HG03457 (cell line): ENCODE measurements around the gene VWA5A.
"Not testable (repeated sequence)": the region's sequence is repeated elsewhere in the genome, so short reads cannot be mapped to it uniquely, and the experiment has no call there.

Experiments
- ATAC-seq: cut with Tn5 transposase; IDR thresholded peaks from one replicate; pipeline ENCODE4 v1.9.1; 2021; ENCODE audit warnings: moderate number of reproducible peaks; ENCODE audit not compliant: unreplicated experiment

VWA5A gene

DNA sequence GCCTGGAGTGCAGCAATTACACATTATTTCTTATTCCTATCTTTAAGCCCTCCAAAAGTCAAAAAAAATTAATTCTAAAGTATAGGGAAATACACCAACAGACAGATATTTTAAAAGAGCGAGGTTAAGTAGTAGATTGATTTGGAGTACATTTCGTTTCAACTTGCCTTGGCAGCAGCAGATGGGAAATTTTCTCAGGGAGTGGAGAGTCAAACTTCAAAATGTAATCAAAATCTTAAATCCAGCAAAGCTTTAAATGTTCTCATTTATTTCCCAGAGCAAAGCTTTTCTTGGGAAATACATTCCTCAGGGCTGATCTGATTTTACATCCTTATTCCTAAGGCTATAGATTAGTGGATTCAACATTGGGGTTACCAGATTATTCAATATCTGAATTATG lies 21.9 kb upstream of the VWA5A start:
- no peak for ATAC-seq

DNA sequence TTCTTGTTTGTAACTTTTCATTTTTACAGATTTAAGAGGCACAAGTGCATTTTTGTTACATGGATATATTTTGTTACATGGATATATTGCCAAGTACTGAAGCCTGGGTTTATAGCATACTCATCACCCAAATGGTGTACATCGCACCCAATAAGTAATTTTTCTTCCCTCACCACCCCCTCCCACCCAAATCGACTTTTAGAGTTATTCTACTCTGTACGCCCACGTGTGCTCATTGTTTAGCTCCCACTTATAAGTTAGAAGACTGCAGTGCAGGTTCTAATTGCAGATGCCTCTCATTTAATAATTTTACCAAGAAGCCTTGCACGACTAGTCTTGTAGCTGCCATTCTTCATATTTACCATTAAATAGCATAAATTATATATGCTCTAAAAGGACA lies 20.5 kb upstream of the VWA5A start:
- no peak for ATAC-seq

DNA sequence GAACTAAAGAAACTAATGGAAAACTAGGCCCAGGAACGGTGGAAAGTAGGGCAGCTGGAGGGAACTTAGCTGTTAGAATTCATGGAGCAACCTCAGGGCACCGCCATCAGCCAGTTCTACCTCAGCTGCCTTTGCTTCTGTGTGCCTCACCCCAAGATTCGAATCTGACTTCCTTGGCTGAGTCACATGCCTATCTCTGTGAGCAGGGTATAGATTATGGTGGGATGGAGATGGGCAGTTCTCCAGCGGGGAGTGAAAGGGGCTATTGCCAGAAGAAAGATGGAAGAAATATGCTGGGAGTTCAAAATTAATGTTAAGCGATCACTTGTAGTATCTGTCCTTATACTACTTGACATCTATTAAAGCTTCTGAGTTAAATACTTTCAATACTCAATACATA lies 18.9 kb upstream of the VWA5A start:
- no peak for ATAC-seq

DNA sequence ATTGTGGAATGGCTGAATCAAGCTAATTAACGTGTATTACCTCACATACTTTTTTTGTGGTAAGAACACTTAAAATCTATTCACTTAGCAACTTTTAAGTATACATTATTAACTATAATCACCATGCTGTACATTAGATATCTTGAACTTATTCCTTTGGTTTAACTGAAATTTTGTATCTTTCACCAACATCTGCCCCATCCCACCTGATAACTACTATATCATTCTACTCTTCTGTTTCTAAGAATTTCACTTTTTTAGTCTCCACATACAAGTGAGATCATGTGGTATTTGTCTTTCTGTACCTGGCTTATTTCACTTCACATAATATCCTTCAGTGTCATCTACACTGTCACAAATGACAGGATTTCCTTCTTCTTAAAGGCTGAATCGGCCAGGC lies 17.1 kb upstream of the VWA5A start:
- ATAC-seq, result no peak

DNA sequence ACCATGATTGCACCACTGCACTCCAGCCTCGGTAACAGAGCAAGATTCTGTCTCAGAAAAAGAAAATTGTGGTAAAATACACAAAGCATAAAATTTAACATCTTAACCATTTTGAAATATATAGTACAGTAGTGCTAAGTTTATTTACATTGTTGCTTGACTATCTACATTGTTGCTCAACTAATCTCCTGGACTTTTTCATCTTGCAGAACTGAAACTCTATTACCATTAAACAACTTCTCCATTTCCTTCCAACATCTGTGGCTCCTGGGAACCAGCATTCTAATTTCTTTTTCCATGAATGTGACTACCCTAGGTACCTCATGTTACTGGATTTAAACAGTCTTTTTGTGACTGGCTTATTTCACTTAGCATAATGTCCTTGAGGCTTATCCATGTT lies 13.5 kb upstream of the VWA5A start:
- ATAC-seq, result no peak

DNA sequence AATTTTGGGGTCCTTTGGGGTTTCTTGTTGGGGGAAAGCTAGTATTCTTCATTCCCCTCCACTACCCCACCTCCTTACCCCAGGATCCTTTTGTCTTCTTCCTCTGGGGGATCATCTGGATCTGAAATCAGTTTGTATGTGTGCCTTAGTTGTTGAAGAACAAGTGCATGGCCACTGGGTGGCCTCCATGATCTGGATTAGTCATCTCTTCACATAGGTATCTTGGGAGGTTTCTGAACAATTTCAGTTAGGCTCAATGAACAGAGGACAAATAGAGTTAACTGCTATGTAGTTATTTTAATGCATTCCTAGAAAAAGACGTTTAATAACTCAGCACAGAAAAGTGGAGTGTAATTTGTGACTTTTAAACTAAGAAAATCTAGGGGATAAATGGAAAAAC lies 7.1 kb upstream of the VWA5A start:
- ATAC-seq, result peak; percentile 49

DNA sequence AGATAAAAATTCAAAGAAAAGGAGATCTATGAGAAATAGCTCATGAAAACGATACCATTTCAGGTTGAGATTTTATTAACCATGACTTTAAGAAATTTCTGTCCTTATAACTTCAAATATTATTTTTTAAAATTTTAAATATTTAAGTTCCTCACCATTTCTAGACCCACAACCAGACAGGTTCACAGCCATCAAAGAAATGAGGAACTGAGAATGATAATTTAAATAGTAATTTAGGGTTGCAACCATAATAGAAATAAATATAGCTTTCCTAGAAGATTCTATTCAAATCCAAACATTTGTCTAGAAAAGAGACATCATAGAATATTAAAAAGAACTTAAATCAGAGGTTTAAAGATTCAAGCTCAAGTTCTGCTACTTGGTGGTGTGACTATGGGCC lies 5.9 kb upstream of the VWA5A start:
- no peak for ATAC-seq

DNA sequence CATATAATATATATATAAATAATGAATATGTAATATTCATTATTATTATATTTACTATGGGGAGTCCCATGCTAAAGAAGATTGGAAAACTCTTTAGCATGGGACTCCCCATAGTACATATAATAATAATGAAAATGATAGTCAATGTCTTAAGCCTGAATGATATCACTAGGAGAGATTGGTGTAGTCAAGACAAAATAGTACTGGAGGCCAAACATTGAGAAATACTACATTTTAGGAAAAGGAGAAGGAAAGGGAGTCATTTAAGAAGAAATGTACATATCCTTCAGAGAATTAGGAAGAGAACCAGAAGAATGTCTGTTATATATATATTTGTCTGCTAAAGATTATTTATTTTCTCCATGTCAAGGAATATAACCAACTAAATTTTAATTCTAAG lies 5.0 kb upstream of the VWA5A start:
- no peak for ATAC-seq

DNA sequence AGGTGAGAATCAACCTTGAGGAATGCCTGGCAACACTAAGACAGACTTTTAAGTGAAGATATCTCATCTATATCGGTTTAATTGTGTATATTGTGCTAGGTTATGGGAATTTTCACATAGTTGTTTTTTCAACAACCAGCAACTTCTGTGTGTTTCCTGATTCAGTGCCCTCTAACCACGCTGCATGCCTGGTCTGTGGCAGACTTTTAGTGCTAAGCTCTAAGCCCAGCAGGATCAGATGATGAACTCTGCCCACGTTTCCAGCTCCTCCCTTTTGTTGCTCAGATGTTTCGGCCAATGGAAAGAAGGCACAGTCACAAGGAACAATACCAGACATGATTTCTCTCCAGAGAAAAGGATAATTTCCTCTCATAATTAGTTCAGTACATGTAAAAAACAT lies 1.4 kb upstream of the VWA5A start:
- no peak for ATAC-seq

DNA sequence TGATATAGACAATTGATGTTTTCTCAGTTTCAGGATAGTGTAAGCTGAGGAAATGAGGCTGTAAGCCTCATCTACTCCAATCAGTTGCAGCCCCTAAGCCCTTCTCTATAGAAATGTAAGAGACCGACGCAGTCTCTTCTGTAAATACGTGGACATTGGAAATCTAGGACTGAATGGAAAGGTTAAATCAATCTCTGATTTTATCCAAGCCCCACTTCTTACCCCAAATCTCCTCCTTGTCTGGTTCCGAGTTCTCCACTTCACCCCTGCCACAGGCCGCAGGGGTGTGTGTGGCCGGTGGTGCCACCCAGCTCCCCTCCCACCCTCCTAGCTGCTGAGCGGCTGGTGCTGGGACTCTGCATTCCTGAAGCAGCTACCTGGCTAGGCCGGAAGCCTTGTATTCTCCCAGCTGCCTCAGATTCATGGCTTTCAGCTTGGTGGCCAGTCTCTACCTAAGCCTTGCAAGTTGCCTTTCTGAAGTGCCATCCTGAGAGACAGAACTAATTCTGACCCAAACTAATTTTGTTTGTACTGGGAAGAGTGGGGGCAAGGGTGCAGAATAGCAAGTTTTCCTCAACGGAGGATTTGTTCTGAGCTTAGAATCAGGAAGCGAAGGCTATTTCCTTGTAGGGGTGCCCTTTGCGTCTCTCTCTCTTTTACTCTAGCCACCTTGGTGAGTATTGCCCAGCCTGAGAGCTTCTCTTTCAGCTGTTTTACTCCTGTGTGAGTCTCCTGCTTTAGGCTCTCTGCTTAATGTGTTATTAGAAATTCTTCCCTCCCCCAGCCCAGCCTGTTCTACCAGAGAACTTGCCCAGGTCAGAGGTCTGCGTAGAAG lies 749 bp downstream of the VWA5A start:
- ATAC-seq, result peak; percentile 21

DNA sequence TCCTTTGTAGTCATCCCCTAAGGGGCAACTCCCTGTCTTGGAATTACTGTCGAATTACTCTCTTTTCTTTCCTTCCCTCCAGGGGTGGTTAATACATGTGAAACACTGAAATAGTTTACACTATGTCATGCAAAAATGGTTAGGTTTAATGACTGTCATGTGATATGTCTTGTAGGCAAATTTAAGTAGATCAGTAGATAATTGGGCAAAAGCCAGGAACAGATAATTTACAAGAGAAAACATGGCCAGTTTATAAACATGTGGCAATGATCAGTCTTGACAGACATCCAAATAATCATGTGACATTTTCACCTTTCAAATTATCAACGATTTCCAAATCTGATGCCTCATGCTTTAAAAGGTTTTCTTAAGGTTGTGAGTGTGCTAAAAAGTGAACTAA lies 3.9 kb downstream of the VWA5A start:
- ATAC-seq, result no peak

DNA sequence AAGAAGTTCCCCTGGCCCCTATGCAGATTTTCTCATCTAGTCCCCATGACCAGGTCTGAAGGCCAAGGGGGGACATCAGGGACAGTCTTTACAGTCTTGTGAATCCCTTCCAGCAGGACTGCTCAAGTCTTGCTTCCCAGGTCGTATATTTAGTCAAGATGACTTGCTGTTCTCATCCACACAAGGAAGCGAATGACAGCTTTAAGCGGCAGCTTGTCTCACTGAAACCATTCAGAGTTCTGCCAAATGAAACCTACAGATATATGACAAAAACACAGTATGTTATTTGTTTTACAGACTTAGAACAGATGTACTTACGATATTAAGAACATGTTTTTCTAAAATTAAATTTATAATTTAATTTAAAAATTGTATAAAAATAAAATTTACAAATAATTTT lies 5.6 kb downstream of the VWA5A start:
- no peak for ATAC-seq

DNA sequence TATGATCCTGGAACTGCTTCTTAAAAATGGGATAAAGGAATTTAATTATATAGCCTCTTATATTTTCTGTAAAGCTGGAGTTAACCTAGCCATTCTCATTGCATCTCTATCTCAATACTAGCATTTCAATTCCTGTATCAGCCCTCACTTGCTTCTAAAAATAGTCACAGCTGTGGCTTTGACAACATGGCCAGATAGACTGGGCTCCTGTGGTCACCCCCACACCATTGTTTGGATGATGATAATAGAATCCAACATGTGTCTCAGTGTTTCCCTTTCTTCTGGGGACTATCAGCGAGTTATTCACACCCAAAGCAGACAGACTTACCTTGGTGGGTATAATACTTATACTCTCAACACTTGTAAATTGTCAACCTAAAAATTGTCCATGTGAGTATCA lies 6.9 kb downstream of the VWA5A start:
- ATAC-seq, result no peak

DNA sequence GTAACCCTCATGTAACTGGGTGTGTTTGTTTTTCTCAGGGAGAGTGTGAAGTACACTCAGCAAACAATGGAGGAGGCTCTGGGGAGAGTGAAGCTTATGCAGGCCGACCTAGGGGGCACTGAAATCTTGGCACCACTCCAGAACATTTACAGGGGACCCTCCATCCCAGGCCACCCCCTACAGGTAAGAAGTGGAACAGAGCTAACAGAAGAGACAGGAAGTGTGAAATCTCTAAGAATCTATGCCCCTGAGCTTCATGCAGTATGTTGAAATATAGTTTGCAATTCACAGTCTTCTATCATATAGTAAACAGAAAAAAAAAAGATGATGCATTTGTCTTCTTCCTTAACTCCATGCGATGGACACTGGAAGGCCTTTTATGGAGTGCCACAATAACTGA lies 8.4 kb downstream of the VWA5A start:
- no peak for ATAC-seq

DNA sequence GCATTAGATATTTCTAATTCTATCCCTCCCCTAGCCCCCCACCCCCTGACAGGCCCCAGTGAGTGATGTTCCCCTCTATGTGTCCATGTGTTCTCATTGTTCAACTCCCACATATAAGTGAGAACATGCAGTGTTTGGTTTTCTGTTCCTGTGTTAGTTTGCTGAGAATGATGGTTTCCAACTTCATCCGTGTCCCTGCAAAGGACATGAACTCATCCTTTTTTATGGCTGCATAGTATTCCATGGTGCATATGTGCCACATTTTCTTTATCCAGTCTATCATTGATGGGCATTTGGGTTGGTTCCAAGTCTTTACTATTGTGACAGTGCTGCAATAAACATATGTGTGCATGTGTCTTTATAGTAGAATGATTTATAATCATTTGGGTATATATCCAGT lies 11.9 kb downstream of the VWA5A start:
- ATAC-seq, result not testable (repeated sequence)

DNA sequence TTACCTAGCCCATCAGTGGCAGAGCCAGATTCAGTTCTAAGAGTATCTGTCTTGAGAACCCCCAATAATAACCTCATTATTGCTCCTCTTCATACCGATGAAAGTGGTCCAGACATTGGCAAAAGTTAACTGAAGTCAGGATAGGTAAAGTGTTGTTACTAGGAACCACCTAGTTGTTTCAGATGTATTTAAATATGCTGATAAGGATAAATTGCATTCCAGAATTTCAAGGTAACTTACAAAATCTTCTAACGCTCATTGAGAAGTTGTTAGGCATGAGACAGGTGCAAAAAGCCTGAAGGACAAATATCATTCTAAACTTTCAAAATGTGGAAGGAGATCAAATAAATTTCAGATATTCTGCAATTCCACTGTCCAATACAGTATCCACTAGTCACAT lies 27.8 kb downstream of the VWA5A start:
- ATAC-seq, result no peak

DNA sequence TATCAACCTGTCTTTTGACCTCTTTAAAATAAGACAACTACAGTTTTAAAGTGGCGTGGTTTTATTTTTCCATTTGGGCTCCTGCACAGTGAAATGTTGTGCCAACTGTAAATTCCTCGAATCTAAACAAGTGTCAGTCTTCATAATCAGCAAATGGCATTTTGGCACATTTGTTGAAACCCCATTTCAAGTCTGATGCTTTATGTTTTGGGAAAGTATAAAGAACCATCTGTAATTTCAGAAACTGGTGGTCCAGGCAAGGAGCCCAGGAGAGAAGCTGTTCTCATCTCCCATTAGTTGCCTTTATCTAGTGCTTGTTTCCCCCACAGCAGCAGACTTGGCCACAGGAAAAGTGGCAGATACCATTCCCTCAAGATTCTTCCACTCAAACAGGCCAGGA lies 32.7 kb downstream of the VWA5A start:
- no peak for ATAC-seq

DNA sequence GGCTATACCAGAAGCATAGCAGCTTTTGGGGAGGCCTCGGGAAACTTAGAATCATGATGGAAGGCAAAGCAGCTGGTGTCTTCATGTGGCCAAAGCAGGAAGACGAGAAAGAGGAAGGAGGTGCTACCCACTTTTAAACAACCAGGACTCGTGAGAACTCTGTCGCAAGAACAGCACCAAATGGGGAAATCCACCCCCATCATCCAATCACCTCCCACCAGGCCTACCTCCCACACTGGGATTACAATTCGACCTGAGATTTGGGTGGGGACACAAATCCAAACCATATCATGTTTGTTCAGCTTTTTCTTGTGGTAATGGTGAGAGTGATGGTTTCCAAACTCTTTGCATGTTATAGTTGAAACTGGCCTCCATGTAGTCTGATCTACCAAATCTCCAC lies 35.4 kb downstream of the VWA5A start:
- no peak for ATAC-seq

DNA sequence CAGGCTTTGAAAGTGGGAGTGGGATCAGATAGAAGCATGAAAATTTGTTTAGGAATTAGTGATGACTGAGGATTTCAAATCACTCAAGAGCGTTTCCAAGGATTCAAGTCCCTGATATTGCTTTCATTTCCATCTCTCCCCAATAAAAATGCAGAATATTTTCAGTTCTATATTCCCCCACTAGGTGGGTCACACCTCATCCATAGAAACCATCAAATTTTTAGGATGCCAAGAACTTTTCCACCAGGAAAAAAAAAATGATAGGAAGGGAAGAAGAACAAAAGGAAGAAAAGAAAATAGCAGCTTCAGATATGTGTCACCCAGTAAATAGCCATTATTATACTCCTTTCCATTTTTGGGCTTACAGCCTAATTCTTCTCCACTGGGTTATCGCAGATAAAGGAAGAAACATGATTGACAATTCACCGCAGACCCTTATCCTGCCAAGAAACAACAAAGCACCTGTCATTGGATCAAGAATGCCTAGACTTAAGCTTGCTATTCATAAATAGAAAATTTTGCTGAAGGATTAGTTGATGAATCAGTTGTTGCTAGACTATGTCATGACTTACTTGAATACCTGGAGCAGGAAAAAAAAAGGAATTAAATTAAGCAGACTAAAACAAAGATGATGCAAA lies 37.6 kb downstream of the VWA5A start:
- ATAC-seq, result no peak

DNA sequence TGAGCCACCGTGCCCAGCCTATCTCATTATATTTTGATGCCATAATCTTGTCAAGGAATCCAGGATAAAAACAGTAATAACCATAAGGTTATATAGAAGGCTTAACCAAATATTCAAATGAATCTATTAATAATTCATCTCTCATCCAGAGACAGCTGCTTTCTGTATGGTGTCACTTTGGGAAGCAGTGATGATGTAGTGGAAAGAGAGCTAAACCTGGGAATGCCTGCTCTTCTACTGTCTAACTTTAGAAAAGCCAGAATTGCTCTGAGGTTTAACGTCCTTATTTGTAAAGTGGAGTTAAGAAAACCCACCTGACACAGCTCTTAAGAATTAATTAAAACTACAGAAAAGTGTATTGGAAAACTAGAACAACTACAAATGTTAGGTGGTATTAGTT lies 38.6 kb downstream of the VWA5A start:
- ATAC-seq, result no peak

DNA sequence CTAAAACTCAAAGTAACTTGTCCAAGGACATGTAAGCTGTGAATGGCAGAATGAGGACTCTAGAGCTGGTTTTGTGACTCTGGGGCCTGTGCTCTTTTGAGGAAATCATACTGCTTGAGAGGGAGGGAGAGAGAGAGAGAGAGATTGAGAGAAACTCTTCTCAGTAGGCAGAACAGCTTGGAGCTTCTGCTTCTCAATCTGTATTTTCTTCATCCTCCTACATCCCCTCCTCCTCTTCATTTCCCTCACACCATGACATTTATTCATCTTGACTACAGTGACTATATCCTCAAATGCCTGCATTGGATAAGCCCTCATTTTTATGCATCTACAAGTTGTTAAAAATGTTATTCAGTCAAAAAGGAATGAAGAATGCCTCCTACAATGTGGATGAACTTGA lies 44.2 kb downstream of the VWA5A start:
- ATAC-seq, result no peak

DNA sequence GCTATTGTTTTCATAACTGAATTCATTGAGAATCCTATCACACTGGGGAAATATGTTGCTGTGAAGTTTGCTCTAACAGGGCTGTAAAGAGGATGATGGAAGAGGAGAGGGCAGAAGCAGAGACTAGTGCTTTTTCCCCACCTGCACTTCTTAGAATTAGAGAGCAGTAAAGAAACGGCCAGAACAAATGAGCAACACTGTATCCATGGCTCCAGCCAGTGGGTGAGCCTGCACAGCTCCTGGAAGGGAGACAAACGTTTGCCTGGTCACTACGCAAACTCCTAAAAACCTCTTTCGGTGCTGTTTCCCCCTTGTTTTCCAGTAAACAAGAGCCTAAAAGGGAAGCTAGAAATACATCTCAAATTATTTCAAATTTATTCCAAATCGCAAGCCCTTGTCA lies 45.7 kb downstream of the VWA5A start:
- no peak for ATAC-seq

DNA sequence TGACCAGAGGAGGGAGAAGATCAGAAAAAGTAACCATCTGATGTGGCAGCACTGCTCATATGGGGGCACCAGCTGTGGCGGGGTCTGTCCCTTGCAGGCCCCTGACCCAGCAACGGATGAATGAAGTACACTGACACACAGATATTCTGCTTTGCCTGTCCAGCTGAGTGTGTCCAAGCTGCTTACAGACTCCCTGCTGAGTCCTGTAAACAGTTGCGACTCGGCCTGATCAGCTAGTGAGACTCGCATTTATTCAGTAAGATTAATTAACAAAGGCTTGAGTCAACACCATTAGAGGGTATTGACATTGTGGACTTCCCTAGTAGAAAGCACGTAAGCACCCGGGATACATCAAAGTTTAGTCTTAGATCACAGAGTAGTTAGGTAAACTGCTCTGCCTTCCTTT lies 52.6 kb downstream of the VWA5A start:
- no peak for ATAC-seq
